T47D (cell line): ENCODE data around the gene SERTM2.

Source experiments
- DNase-seq, 2 experiments: peaks; one replicate each; pipeline versions ENCODE4 v3.0.0 to v3.0.0-alpha.2; 2011 to 2012; ENCODE audit warnings: low read depth in 1 of 2, low spot score in 1 of 2
- JUND ChIP-seq: IDR thresholded peaks from 2 replicates; pipeline ENCODE4 v1.6.1; 2012; ENCODE audit warnings: low read depth
- in situ Hi-C: cut with HindIII; loops from 2 replicates; pipeline ENCODE4 v1.10.0; 2016; ENCODE audit warnings: low sequenced_read_pairs, low pct_unique_long_range_greater_than_20kb

SERTM2 gene

GRCh38 chrX:111511477-111511876 is at the start of gene SERTM2:
Gene SERTM2, plus strand, starts transcription at chrX:111511645. Its CDS starts 7,213 bp downstream, at chrX:111518858.
- in situ Hi-C loops, result no loop called here
- no peak for TF ChIP-seq JUND
- DNase-seq, result no peak

GRCh38 chrX:111465669-111466068 is 45.8 kb upstream of the SERTM2 start:
- TF ChIP-seq JUND, result no peak
- in situ Hi-C loops, result no loop called here
- DNase-seq, result no peak

GRCh38 chrX:111467896-111468295 is 43.5 kb upstream of the SERTM2 start:
- in situ Hi-C loops, result no loop called here
- no peak for DNase-seq
- no peak for TF ChIP-seq JUND

GRCh38 chrX:111470681-111471403 is 40.6 kb upstream of the SERTM2 start:
- TF ChIP-seq JUND, result no peak
- no peak for DNase-seq
- in situ Hi-C loops, result no loop called here

GRCh38 chrX:111481896-111482295 is 29.5 kb upstream of the SERTM2 start:
- in situ Hi-C loops, result no loop called here
- DNase-seq, result no peak
- no peak for TF ChIP-seq JUND

- DNase-seq, result no peak
- in situ Hi-C loops, result no loop called here
- TF ChIP-seq JUND, result no peak
Measured at GRCh38 chrX:111483135-111483534, 28.3 kb upstream of the SERTM2 start.

- in situ Hi-C loops, result no loop called here
- no peak for TF ChIP-seq JUND
Measured at GRCh38 chrX:111483881-111484280, 27.6 kb upstream of the SERTM2 start.

GRCh38 chrX:111490688-111491087 is 20.8 kb upstream of the SERTM2 start:
- no peak for DNase-seq
- no peak for TF ChIP-seq JUND
- in situ Hi-C loops, result no loop called here

More at GRCh38 chrX:111483881-111484280, 27.6 kb upstream of the SERTM2 start:
- DNase-seq, result no peak

- in situ Hi-C loops, result no loop called here
- no peak for TF ChIP-seq JUND
- DNase-seq, result no peak
Measured at GRCh38 chrX:111492085-111492484, 19.4 kb upstream of the SERTM2 start.

GRCh38 chrX:111498538-111499103 is 12.8 kb upstream of the SERTM2 start:
- TF ChIP-seq JUND, result no peak
- no peak for DNase-seq
- in situ Hi-C loops, result no loop called here

GRCh38 chrX:111503485-111503993 is 7.9 kb upstream of the SERTM2 start:
- TF ChIP-seq JUND, result no peak
- in situ Hi-C loops, result no loop called here

GRCh38 chrX:111504941-111505340 is 6.5 kb upstream of the SERTM2 start:
- no peak for DNase-seq
- no peak for TF ChIP-seq JUND
- in situ Hi-C loops, result no loop called here

More at GRCh38 chrX:111503485-111503993, 7.9 kb upstream of the SERTM2 start:
- no peak for DNase-seq

GRCh38 chrX:111505783-111506182 is 5.7 kb upstream of the SERTM2 start:
- no peak for DNase-seq
- in situ Hi-C loops, result no loop called here
- TF ChIP-seq JUND, result no peak
